ENCODE measurements around the gene SGMS1. TPM values are rescaled to one million over a fixed set of nuclear protein-coding genes. Genes with fewer than 3 reads are reported as not detected.

SGMS1 gene
- polyA plus RNA-seq, 1 donor (not counting 4 experiments of a cell fraction or from before 2014, with no cell fraction given), result 18.3 TPM

DNA sequence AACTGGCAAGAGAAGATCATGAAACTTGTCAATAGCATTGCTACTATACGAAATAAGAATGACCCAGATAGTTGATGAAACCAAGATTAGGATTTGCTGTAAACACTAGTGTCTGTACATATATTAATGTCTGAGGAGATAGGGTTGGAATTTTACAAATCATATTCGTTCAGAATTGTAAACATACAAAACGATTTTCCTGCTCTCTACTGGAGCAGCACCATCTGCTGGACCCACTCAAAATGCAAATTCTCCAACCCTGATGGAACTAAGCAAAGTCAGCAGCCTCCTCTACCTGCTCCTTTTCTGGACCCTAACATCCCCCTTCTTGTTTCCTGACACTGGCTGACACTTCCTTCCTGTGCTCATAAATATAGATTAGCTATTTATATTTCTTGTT is 29.4 kb upstream of the SGMS1 start:
- H3K9me3 ChIP-seq (ENCODE audit: control insufficient read depth, low read depth, low read length), result no peaks in the 10 kb centered on the region
- DNase-seq (ENCODE audit: low read depth, low spot score), result no peak
- no peak overlapping the region for H3K4me2 ChIP-seq (ENCODE audit: control insufficient read depth, extremely low read depth, insufficient read depth, low read depth, low read length)
- no peak overlapping the region for H3K4me3 ChIP-seq (ENCODE audit: control insufficient read depth in 2 of 3, extremely low read depth in 1 of 3, insufficient read depth in 2 of 3, low read depth in 1 of 3, low read length in 3 of 3)
- H4K20me1 ChIP-seq (ENCODE audit: control insufficient read depth, extremely low read depth, insufficient read depth, low read length), result no peaks in the 10 kb centered on the region
- H3K4me1 ChIP-seq (ENCODE audit: control insufficient read depth, extremely low read depth, insufficient read depth, low read length), result no peaks in the 10 kb centered on the region
- H3K79me2 ChIP-seq (ENCODE audit: control insufficient read depth, insufficient read depth, low read length), result no peaks in the 10 kb centered on the region
- no peaks in the 10 kb centered on the region for H3K27me3 ChIP-seq (ENCODE audit: control insufficient read depth, extremely low read depth, insufficient read depth, low read length)
- H3K36me3 ChIP-seq (ENCODE audit: control insufficient read depth in 2 of 2, extremely low read depth in 1 of 2, insufficient read depth in 2 of 2, low read length in 2 of 2), result no peaks in the 10 kb centered on the region
- H3K9me1 ChIP-seq (ENCODE audit: control insufficient read depth, extremely low read depth, insufficient read depth, low read length), result no peaks in the 10 kb centered on the region
- H3K9ac ChIP-seq (ENCODE audit: control insufficient read depth, extremely low read depth, insufficient read depth, low read length), result no peak overlapping the region
- no peak overlapping the region for H2AFZ ChIP-seq (ENCODE audit: control insufficient read depth, low read length)
- no peak for FAIRE-seq
- dilution Hi-C loops (cut with MboI; ENCODE audit: extremely low pct_ligation_motif_present, low sequenced_read_pairs), result no loop called here
- TF ChIP-seq, protein P1, sequence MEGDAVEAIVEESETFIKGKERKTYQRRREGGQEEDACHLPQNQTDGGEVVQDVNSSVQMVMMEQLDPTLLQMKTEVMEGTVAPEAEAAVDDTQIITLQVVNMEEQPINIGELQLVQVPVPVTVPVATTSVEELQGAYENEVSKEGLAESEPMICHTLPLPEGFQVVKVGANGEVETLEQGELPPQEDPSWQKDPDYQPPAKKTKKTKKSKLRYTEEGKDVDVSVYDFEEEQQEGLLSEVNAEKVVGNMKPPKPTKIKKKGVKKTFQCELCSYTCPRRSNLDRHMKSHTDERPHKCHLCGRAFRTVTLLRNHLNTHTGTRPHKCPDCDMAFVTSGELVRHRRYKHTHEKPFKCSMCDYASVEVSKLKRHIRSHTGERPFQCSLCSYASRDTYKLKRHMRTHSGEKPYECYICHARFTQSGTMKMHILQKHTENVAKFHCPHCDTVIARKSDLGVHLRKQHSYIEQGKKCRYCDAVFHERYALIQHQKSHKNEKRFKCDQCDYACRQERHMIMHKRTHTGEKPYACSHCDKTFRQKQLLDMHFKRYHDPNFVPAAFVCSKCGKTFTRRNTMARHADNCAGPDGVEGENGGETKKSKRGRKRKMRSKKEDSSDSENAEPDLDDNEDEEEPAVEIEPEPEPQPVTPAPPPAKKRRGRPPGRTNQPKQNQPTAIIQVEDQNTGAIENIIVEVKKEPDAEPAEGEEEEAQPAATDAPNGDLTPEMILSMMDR (optimal IDR thresholded peaks at IDR 0.05 in 1 of 3, IDR thresholded peaks at IDR 0.05 in 1 of 3, conservative IDR thresholded peaks at IDR 0.05 in 1 of 3; ENCODE audit: extremely low read depth in 1 of 3, insufficient read depth in 2 of 3, low read length in 3 of 3), result peak; percentile 38 to 66 (median 56)
- TF ChIP-seq EZH2 (IDR thresholded peaks at IDR 0.05; ENCODE audit: low read length), result no peak
- H3K27ac ChIP-seq (ENCODE audit: control insufficient read depth, insufficient read depth, low read length), result no peak overlapping the region

GRCh38 chr10:50651808-50652207 is 28.1 kb upstream of the SGMS1 start:
- Histone ChIP-seq H3K36me3 (ENCODE audit: control insufficient read depth in 2 of 2, extremely low read depth in 1 of 2, insufficient read depth in 2 of 2, low read length in 2 of 2) (no peaks in the 10 kb centered on the region), H3K27ac (ENCODE audit: control insufficient read depth, insufficient read depth, low read length) (no peak overlapping the region), H3K4me2 (ENCODE audit: control insufficient read depth, extremely low read depth, insufficient read depth, low read depth, low read length) (no peak overlapping the region), H3K9me1 (ENCODE audit: control insufficient read depth, extremely low read depth, insufficient read depth, low read length) (no peaks in the 10 kb centered on the region), H4K20me1 (ENCODE audit: control insufficient read depth, extremely low read depth, insufficient read depth, low read length) (no peaks in the 10 kb centered on the region), H3K9ac (ENCODE audit: control insufficient read depth, extremely low read depth, insufficient read depth, low read length) (no peak overlapping the region), H3K4me1 (ENCODE audit: control insufficient read depth, extremely low read depth, insufficient read depth, low read length) (no peaks in the 10 kb centered on the region), H3K27me3 (ENCODE audit: control insufficient read depth, extremely low read depth, insufficient read depth, low read length) (no peaks in the 10 kb centered on the region), H3K9me3 (ENCODE audit: control insufficient read depth, low read depth, low read length) (no peaks in the 10 kb centered on the region), H2AFZ (ENCODE audit: control insufficient read depth, low read length) (no peak overlapping the region), H3K79me2 (ENCODE audit: control insufficient read depth, insufficient read depth, low read length) (no peaks in the 10 kb centered on the region), H3K4me3 (ENCODE audit: control insufficient read depth in 2 of 3, extremely low read depth in 1 of 3, insufficient read depth in 2 of 3, low read depth in 1 of 3, low read length in 3 of 3) (no peak overlapping the region)
- dilution Hi-C loops (cut with MboI; ENCODE audit: extremely low pct_ligation_motif_present, low sequenced_read_pairs), result no loop called here
- no peak for TF ChIP-seq EZH2 (IDR thresholded peaks at IDR 0.05; ENCODE audit: low read length)
- TF ChIP-seq, protein P1 (optimal IDR thresholded peaks at IDR 0.05 in 1 of 3, IDR thresholded peaks at IDR 0.05 in 1 of 3, conservative IDR thresholded peaks at IDR 0.05 in 1 of 3; ENCODE audit: extremely low read depth in 1 of 3, insufficient read depth in 2 of 3, low read length in 3 of 3), result no peak
- FAIRE-seq (no peak), DNase-seq (ENCODE audit: low read depth, low spot score) (no peak)
